Liver (tissue), 9 donors: ENCODE results near the gene EMP1. TPM values are rescaled to one million over a fixed set of nuclear protein-coding genes. Genes with fewer than 3 reads are reported as not detected.

Experiments
- DNase-seq: peaks from one replicate; pipeline ENCODE4 v3.0.0-alpha.2; 2017; ENCODE audit warnings: low spot score
- H3K27ac ChIP-seq, 2 donors: one replicate each; pipeline ENCODE4 v1.7.0; 2013; ENCODE audit warnings: inconsistent platforms in 2 of 2, low read length in 2 of 2, control low read depth in 1 of 2, low read depth in 1 of 2, mild to moderate bottlenecking in 1 of 2
- H3K27me3 ChIP-seq, 4 donors: one replicate each; pipeline versions ENCODE4 v1.6.1 to v1.7.0; 2013; ENCODE audit warnings: low read length in 3 of 4, inconsistent platforms in 1 of 4, mild to moderate bottlenecking in 1 of 4, moderate library complexity in 1 of 4; ENCODE audit not compliant: control insufficient read depth in 4 of 4, insufficient read depth in 4 of 4
- H3K36me3 ChIP-seq, 4 donors: one replicate each; pipeline versions ENCODE4 v1.6.1 to v1.7.0; 2013; ENCODE audit warnings: low read length in 3 of 4, mild to moderate bottlenecking in 3 of 4, low read depth in 1 of 4, moderate library complexity in 1 of 4; ENCODE audit not compliant: control insufficient read depth in 4 of 4, insufficient read depth in 3 of 4
- H3K4me1 ChIP-seq, 4 donors: one replicate each; pipeline versions ENCODE4 v1.6.1 to v1.7.0; 2013; ENCODE audit warnings: low read length in 3 of 4, mild to moderate bottlenecking in 3 of 4, moderate library complexity in 1 of 4; ENCODE audit not compliant: control insufficient read depth in 4 of 4, insufficient read depth in 4 of 4
- H3K4me3 ChIP-seq, 3 donors: one replicate each; pipeline versions ENCODE4 v1.6.1 to v1.7.0; 2013; ENCODE audit warnings: low read length in 3 of 3, control low read depth in 1 of 3, low read depth in 1 of 3, mild to moderate bottlenecking in 1 of 3
- H3K9ac ChIP-seq, 2 donors: one replicate each; pipeline ENCODE4 v1.7.0; 2013; ENCODE audit warnings: low read length in 2 of 2, mild to moderate bottlenecking in 2 of 2, moderate library complexity in 2 of 2, control low read depth in 1 of 2, low read depth in 1 of 2
- H3K9me3 ChIP-seq, 4 donors: one replicate each; pipeline versions ENCODE4 v1.6.1 to v1.7.0; 2013; ENCODE audit warnings: low read length in 3 of 4; ENCODE audit not compliant: control insufficient read depth in 4 of 4
- CTCF ChIP-seq: fragments of 150-350 bp; IDR thresholded peaks from 2 replicates; pipeline ENCODE4 v1.5.1; 2017; ENCODE audit warnings: improper control_type of control experiment, low read depth, low read length; ENCODE audit not compliant: missing input control
- FOXA1 ChIP-seq: IDR thresholded peaks from 2 replicates; pipeline ENCODE4 v1.6.1; 2016; ENCODE audit warnings: antibody characterized with exemption
- FOXA2 ChIP-seq: IDR thresholded peaks from 2 replicates; pipeline ENCODE4 v1.6.1; 2016; ENCODE audit warnings: antibody characterized with exemption
- HNF4A ChIP-seq, 2 donors: conservative IDR thresholded peaks; 2 replicates each; pipeline ENCODE4 v1.6.1; 2016; ENCODE audit warnings: antibody characterized with exemption in 2 of 2, mild to moderate bottlenecking in 2 of 2
- RAD21 ChIP-seq, 2 donors: IDR thresholded peaks; 2 replicates each; pipeline ENCODE4 v1.6.1; 2016; ENCODE audit warnings: antibody characterized with exemption in 2 of 2, mild to moderate bottlenecking in 2 of 2
- RXRA ChIP-seq, 2 donors: IDR thresholded peaks; 2 replicates each; pipeline ENCODE4 v1.6.1; 2017 to 2018; ENCODE audit warnings: antibody characterized with exemption in 2 of 2, mild to moderate bottlenecking in 1 of 2
- SP1 ChIP-seq: IDR thresholded peaks from 2 replicates; pipeline ENCODE4 v1.6.1; 2018; ENCODE audit warnings: antibody characterized with exemption, mild to moderate bottlenecking
- TAF1 ChIP-seq: conservative IDR thresholded peaks from 2 replicates; pipeline ENCODE4 v1.6.1; 2016; ENCODE audit warnings: antibody characterized with exemption, mild to moderate bottlenecking
- WGBS: extraction: QIAGEN DNeasy Blood & Tissue Kit; methylation state at CpG from one replicate; pipeline ENCODE4 v1.1.7; 2013; 5-methylcytosine and 5-hydroxymethylcytosine counted together
- polyA plus RNA-seq, 2 donors: library from polyadenylated mRNA; stranded (reverse) in 1 of 2; unstranded in 1 of 2; fragments of 200-250 nt in 1 of 2; fragments of >200 nt in 1 of 2; fragmentation: Nextera tagmentation in 1 of 2; extraction: Ambion mirVana in 1 of 2; gene quantifications; one replicate each; pipeline versions ENCODE4 v1.2.1 to v1.2.3, GENCODE V29; 2013 to 2015
- total RNA-seq, 2 donors: library from RNA; depleted of rRNA; stranded (reverse); fragments of >200 nt; gene quantifications; one replicate each; pipeline ENCODE4 v1.2.3, GENCODE V29; 2014
- TF ChIP-seq, protein P1 (sequence below): IDR thresholded peaks from 2 replicates; pipeline ENCODE4 v1.6.1; 2016; ENCODE audit warnings: antibody characterized with exemption
- TF ChIP-seq, protein P2 (sequence below): IDR thresholded peaks from 2 replicates; pipeline ENCODE4 v1.6.1; 2016; ENCODE audit warnings: antibody characterized with exemption
- donor health status: healthy.
- donor health status: healthy.
- donor health status: healthy.
- donor health status: healthy.
- donor health status: healthy.

The EMP1 gene
- total and polyA plus RNA-seq, 4 donors = 1.6 to 5.6 (median 3.6) TPM

GRCh38 chr12:13161172-13161571, 35.4 kb upstream of the EMP1 start:
- Histone ChIP-seq H3K9ac (no peak overlapping the region), H3K36me3 (no peaks in the 10 kb centered on the region), H3K27ac (no peak overlapping the region), H3K9me3 (no peaks in the 10 kb centered on the region), H3K4me3 (no peak overlapping the region), H3K4me1 (no peaks in the 10 kb centered on the region), H3K27me3 (no peaks in the 10 kb centered on the region)
- WGBS = 81% methylated on average over 3 of the region's 3 CpGs
- TF ChIP-seq FOXA2 = no peak
- TF ChIP-seq, protein P1, sequence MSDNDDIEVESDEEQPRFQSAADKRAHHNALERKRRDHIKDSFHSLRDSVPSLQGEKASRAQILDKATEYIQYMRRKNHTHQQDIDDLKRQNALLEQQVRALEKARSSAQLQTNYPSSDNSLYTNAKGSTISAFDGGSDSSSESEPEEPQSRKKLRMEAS = no peak
- TF ChIP-seq FOXA1 = no peak
- DNase-seq = no peak

- H3K27me3 ChIP-seq = no peaks in the 10 kb centered on the region
- TF ChIP-seq, protein P1 = no peak
- no peak for TF ChIP-seq FOXA1
- TF ChIP-seq CTCF = no peak
- TF ChIP-seq HNF4A (conservative IDR thresholded peaks at IDR 0.05) = no peak
- TF ChIP-seq FOXA2 = no peak
- TF ChIP-seq SP1 = no peak
- no peak for TF ChIP-seq RXRA (IDR thresholded peaks at IDR 0.05)
- TF ChIP-seq, protein P2, sequence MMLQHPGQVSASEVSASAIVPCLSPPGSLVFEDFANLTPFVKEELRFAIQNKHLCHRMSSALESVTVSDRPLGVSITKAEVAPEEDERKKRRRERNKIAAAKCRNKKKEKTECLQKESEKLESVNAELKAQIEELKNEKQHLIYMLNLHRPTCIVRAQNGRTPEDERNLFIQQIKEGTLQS = no peak
- no peak for TF ChIP-seq TAF1
- WGBS = 94% methylated on average over 4 of the region's 4 CpGs
- H3K9me3 ChIP-seq = peaks cover 0 to 1% (median 0%) of the 10 kb centered on the region in 4 donors
- no peak overlapping the region for H3K27ac ChIP-seq
- no peak for DNase-seq
- H3K4me3 ChIP-seq = no peak overlapping the region
- no peak overlapping the region for H3K9ac ChIP-seq
- H3K36me3 ChIP-seq = no peaks in the 10 kb centered on the region
- no peaks in the 10 kb centered on the region for H3K4me1 ChIP-seq
These were observed 33.6 kb upstream of the EMP1 start for GRCh38 chr12:13162904-13163303.

GRCh38 chr12:13163868-13164635, 32.5 kb upstream of the EMP1 start:
- Histone ChIP-seq H3K27me3 (no peaks in the 10 kb centered on the region), H3K27ac (no peak overlapping the region), H3K9ac (no peak overlapping the region), H3K4me1 (peaks cover 0 to 3% (median 0%) of the 10 kb centered on the region in 4 donors), H3K4me3 (no peak overlapping the region), H3K9me3 (peaks cover 0 to 2% (median 0%) of the 10 kb centered on the region in 4 donors), H3K36me3 (no peaks in the 10 kb centered on the region)
- WGBS = 91% methylated on average over 8 of the region's 8 CpGs
- TF ChIP-seq RAD21 (IDR thresholded peaks at IDR 0.05) = no peak
- no peak for TF ChIP-seq CTCF
- no peak for TF ChIP-seq TAF1
- TF ChIP-seq FOXA1 = no peak
- no peak for TF ChIP-seq FOXA2
- DNase-seq = no peak
